ENCODE measurements around the gene TESMIN. TPM values are rescaled to one million over a fixed set of nuclear protein-coding genes. Genes with fewer than 3 reads are reported as not detected.

TESMIN gene
- total RNA-seq, 2 experiments from 2014 or later, result 12.3 to 13.8 TPM

- Mint-ChIP-seq H3K9me3 (no peaks in the 10 kb centered on the region), H3K27me3 (peaks cover 4% of the 10 kb centered on the region), H3K4me1 (no peaks in the 10 kb centered on the region), H3K4me3 (no peak overlapping the region), H3K27ac (no peak overlapping the region), H3K36me3 (ENCODE audit: low read depth) (no peaks in the 10 kb centered on the region)
- ChIA-PET CTCF (interaction anchor here (0.5 kb wide), 1 partner anchor 12 kb away, joined by 3 read pairs; no protein-coding TSS in a partner anchor), POLR2A (no interaction called here)
- DNase-seq, result no peak
These were observed 37.1 kb downstream of the TESMIN start for GRCh38 chr11:68714060-68714856.

- H3K4me1 Mint-ChIP-seq, result no peaks in the 10 kb centered on the region
- DNase-seq, result no peak
- H3K27me3 Mint-ChIP-seq, result no peaks in the 10 kb centered on the region
- H3K4me3 Mint-ChIP-seq, result no peak overlapping the region
- no peak overlapping the region for H3K27ac Mint-ChIP-seq
- H3K36me3 Mint-ChIP-seq (ENCODE audit: low read depth), result no peaks in the 10 kb centered on the region
- no peaks in the 10 kb centered on the region for H3K9me3 Mint-ChIP-seq
- POLR2A ChIA-PET, result no interaction called here
- CTCF ChIA-PET, result no interaction called here
These were observed 40.2 kb downstream of the TESMIN start for GRCh38 chr11:68711114-68711513.

- DNase-seq, result no peak
- POLR2A ChIA-PET, result no interaction called here
- no peaks in the 10 kb centered on the region for H3K36me3 Mint-ChIP-seq (ENCODE audit: low read depth)
- CTCF ChIA-PET, result no interaction called here
- H3K4me1 Mint-ChIP-seq, result no peaks in the 10 kb centered on the region
- H3K4me3 Mint-ChIP-seq, result no peak overlapping the region
- no peak overlapping the region for H3K27ac Mint-ChIP-seq
- no peaks in the 10 kb centered on the region for H3K27me3 Mint-ChIP-seq
- no peaks in the 10 kb centered on the region for H3K9me3 Mint-ChIP-seq
These were observed 40.9 kb downstream of the TESMIN start for GRCh38 chr11:68710409-68710808.

DNA sequence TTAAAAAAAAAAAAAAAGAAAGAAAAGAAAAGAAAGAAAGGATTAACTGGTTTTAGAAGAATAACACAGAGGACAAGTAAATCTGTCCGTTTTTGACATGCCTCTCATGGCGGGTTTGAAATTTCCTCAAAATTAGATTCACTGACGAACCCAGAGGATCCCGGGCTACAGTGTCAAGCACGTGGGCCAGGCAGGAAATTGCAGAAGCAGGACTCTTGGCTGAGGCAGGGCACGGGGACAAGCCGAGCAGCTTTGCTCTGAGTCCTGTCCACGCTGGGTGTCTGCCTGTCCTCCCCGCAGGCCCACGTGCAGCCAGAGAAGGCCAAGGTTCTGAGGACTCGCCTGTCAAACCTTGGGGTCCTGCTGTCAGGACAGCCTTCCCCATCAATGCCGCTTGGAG is 42.3 kb downstream of the TESMIN start:
- DNase-seq, result no peak
- CTCF ChIA-PET, result no interaction called here
- no peaks in the 10 kb centered on the region for H3K27me3 Mint-ChIP-seq
- H3K4me3 Mint-ChIP-seq, result no peak overlapping the region
- POLR2A ChIA-PET, result no interaction called here
- H3K27ac Mint-ChIP-seq, result no peak overlapping the region
- H3K36me3 Mint-ChIP-seq (ENCODE audit: low read depth), result no peaks in the 10 kb centered on the region
- no peaks in the 10 kb centered on the region for H3K9me3 Mint-ChIP-seq
- no peaks in the 10 kb centered on the region for H3K4me1 Mint-ChIP-seq

GRCh38 chr11:68707527-68707926 is 43.8 kb downstream of the TESMIN start:
- Mint-ChIP-seq H3K36me3 (ENCODE audit: low read depth) (no peaks in the 10 kb centered on the region), H3K9me3 (no peaks in the 10 kb centered on the region), H3K27me3 (no peaks in the 10 kb centered on the region), H3K27ac (no peak overlapping the region), H3K4me3 (no peak overlapping the region), H3K4me1 (no peaks in the 10 kb centered on the region)
- no peak for DNase-seq
- CTCF ChIA-PET, result no interaction called here
- POLR2A ChIA-PET, result no interaction called here

- ChIA-PET POLR2A (no interaction called here), CTCF (no interaction called here)
- Mint-ChIP-seq H3K4me3 (no peak overlapping the region), H3K36me3 (ENCODE audit: low read depth) (no peaks in the 10 kb centered on the region), H3K27ac (no peak overlapping the region), H3K27me3 (peaks cover 10% of the 10 kb centered on the region), H3K9me3 (no peaks in the 10 kb centered on the region), H3K4me1 (no peaks in the 10 kb centered on the region)
- DNase-seq, result no peak
These were observed 46.4 kb downstream of the TESMIN start for GRCh38 chr11:68704887-68705286.

GRCh38 chr11:68698993-68699392 is 52.3 kb downstream of the TESMIN start:
- ChIA-PET CTCF (no interaction called here), POLR2A (no interaction called here)
- peaks cover 30% of the 10 kb centered on the region for H3K27me3 Mint-ChIP-seq
- H3K36me3 Mint-ChIP-seq (ENCODE audit: low read depth), result no peaks in the 10 kb centered on the region
- no peak overlapping the region for H3K27ac Mint-ChIP-seq
- no peaks in the 10 kb centered on the region for H3K9me3 Mint-ChIP-seq
- DNase-seq, result no peak
- no peaks in the 10 kb centered on the region for H3K4me1 Mint-ChIP-seq
- H3K4me3 Mint-ChIP-seq, result no peak overlapping the region

DNA sequence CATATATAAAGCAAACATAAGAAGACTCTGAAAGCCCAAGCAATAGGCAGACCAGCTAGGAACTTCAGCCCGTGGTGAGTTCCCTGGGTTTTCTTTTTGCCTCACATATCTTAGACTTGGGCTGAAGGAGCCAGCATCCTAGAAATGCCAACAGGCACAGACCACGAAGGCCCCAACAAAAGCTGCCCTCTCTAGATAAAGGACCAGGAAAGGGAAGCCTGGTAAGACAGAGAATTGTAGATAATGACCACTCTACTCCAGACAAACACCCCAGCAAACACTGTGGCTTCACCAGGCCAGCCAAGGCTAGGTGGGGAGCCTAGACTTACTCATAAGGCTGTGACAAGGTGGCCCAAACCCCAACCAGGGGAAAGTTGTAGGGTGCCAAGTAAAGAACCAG is 55.8 kb downstream of the TESMIN start:
- no peak for DNase-seq
- Mint-ChIP-seq H3K27me3 (peaks cover 25% of the 10 kb centered on the region), H3K9me3 (no peaks in the 10 kb centered on the region), H3K27ac (no peak overlapping the region), H3K4me1 (peaks cover 9% of the 10 kb centered on the region), H3K36me3 (ENCODE audit: low read depth) (no peaks in the 10 kb centered on the region), H3K4me3 (no peak overlapping the region)
- POLR2A ChIA-PET, result no interaction called here
- CTCF ChIA-PET, result interaction anchor here (0.6 kb wide), 1 partner anchor 173 kb away, joined by 3 read pairs; no protein-coding TSS in a partner anchor

GRCh38 chr11:68694431-68695297 is 56.7 kb downstream of the TESMIN start:
- ChIA-PET CTCF (no interaction called here), POLR2A (no interaction called here)
- no peaks in the 10 kb centered on the region for H3K9me3 Mint-ChIP-seq
- DNase-seq, result no peak
- H3K4me3 Mint-ChIP-seq, result no peak overlapping the region
- H3K4me1 Mint-ChIP-seq, result peaks cover 17% of the 10 kb centered on the region
- no peak overlapping the region for H3K27ac Mint-ChIP-seq
- peaks cover 24% of the 10 kb centered on the region for H3K27me3 Mint-ChIP-seq
- no peaks in the 10 kb centered on the region for H3K36me3 Mint-ChIP-seq (ENCODE audit: low read depth)

DNA sequence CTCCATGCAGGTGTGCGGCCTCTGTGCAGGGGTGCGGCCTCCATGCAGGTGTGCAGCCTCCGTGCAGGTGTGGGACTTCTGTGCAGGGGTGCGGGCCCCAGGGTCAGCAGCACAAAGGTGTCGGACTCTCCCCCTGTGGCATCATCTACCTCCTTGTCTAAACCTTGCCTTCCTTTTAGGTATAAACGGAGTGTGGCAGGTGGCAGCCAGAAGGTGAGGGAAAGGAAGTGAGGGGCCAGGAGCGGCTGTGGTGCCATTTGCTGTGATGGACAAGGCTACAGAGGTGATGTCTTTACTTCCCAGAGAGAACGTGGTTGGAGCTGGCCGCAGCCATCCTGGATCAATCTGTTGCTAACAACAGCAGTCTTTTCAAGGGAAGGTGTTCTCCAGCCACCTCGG is 57.8 kb downstream of the TESMIN start:
- H3K4me3 Mint-ChIP-seq, result no peak overlapping the region
- H3K4me1 Mint-ChIP-seq, result peaks cover 18% of the 10 kb centered on the region
- H3K27ac Mint-ChIP-seq, result no peak overlapping the region
- ChIA-PET CTCF (no interaction called here), POLR2A (no interaction called here)
- DNase-seq, result no peak
- no peaks in the 10 kb centered on the region for H3K9me3 Mint-ChIP-seq
- H3K27me3 Mint-ChIP-seq, result peaks cover 27% of the 10 kb centered on the region
- H3K36me3 Mint-ChIP-seq (ENCODE audit: low read depth), result no peaks in the 10 kb centered on the region

DNA sequence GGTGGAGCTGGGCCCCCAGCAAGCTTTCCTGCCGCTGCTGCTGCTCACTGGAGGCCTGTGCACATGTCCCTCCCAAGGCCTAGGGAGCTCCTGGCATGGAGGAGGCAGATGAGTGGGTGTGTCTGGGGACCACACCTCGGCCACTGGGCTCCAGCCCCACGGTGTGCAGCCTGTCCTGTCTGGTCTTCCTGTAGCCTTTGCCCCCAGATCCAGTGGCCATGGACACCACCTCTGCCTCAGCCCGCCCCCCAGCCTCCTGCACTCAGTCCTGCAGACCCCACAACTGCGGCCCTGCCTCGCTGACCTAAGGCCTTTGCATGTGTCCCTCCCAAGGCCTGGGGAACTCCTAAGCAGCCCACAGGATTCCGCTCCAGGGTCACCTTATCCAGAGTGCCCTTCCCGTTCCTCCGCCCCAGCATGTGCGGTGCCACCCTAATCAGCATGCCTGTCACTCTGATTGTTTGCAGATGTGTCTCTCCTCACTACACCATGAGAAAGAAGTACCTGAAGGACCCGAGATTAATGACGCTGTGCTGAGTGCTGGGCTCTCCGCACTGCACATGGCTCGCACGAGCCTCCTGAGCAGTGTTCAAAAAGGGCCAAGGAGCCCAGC is 58.3 kb downstream of the TESMIN start:
- Mint-ChIP-seq H3K27ac (no peak overlapping the region), H3K4me3 (no peak overlapping the region), H3K27me3 (peaks cover 28% of the 10 kb centered on the region), H3K36me3 (ENCODE audit: low read depth) (no peaks in the 10 kb centered on the region), H3K4me1 (peaks cover 18% of the 10 kb centered on the region), H3K9me3 (no peaks in the 10 kb centered on the region)
- ChIA-PET POLR2A (no interaction called here), CTCF (no interaction called here)
- DNase-seq, result no peak

GRCh38 chr11:68692115-68692514 is 59.2 kb downstream of the TESMIN start:
- ChIA-PET CTCF (no interaction called here), POLR2A (no interaction called here)
- DNase-seq, result no peak
- Mint-ChIP-seq H3K27me3 (peaks cover 30% of the 10 kb centered on the region), H3K9me3 (no peaks in the 10 kb centered on the region), H3K27ac (no peak overlapping the region), H3K4me1 (peaks cover 18% of the 10 kb centered on the region), H3K4me3 (no peak overlapping the region), H3K36me3 (ENCODE audit: low read depth) (no peaks in the 10 kb centered on the region)

DNA sequence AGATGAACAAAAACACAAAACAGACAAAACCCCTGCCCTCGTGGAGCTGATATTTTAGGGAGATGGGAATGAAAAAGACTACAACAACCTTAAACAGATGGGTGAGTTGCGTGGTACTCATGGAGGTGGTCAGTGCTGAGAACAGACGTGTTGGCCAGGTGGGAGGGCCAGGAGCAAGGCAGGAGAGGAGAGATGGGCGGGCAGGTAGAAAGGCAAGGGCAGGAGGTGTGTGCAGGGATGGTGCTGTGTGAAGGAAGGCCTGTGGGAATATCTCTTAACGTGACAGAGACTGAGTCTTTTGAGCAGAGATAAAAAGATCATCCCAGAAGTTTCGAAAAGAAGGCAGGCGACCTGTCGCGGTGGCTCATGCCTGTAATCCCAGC is 59.9 kb downstream of the TESMIN start:
- no peaks in the 10 kb centered on the region for H3K9me3 Mint-ChIP-seq
- DNase-seq, result no peak
- CTCF ChIA-PET, result interaction anchor here (0.9 to 1.2 kb wide), 2 partner anchors 10 to 20 kb away, joined by 4 read pairs; no protein-coding TSS in a partner anchor
- no peaks in the 10 kb centered on the region for H3K36me3 Mint-ChIP-seq (ENCODE audit: low read depth)
- no peak overlapping the region for H3K27ac Mint-ChIP-seq
- peaks cover 35% of the 10 kb centered on the region for H3K27me3 Mint-ChIP-seq
- no peak overlapping the region for H3K4me3 Mint-ChIP-seq
- H3K4me1 Mint-ChIP-seq, result peaks cover 18% of the 10 kb centered on the region
- POLR2A ChIA-PET, result interaction anchor here (0.6 kb wide), 1 partner anchor 31 kb away, joined by 3 read pairs; no protein-coding TSS in a partner anchor
